Left colon (tissue), 2 donors: ENCODE data around the gene ACRBP. TPM values are rescaled to one million over a fixed set of nuclear protein-coding genes. Genes with fewer than 3 reads are reported as not detected.

Experiments used
- ATAC-seq: fragments of 200-7000 bp; cut with Tn5 transposase; one replicate; pipeline ENCODE4 v1.9.1; 2020; ENCODE audit warnings: mild to moderate bottlenecking, moderate library complexity
- DNase-seq, 2 donors: peaks; one replicate each; pipeline ENCODE4 v3.0.0-alpha.2; 2020
- intact Hi-C, 2 donors: fragments of 100-400 bp; cut with DNase I in 1 of 2; cut with micrococcal nuclease in 1 of 2; formaldehyde crosslinking; loops; one replicate each; pipeline versions ENCODE4 v1.11.2 to v1.14.0; 2022; cut with DNase I, micrococcal nuclease
- long read RNA-seq: library from polyadenylated mRNA; unstranded; transcript quantifications from one replicate; pipeline ENCODE4 v2.0.0, GENCODE V29; 2021
- total RNA-seq, 2 donors: library from RNA; stranded (reverse); fragmentation: NEBNext Ultra II Directional; extraction: Animal tissue kit (Norgen Biotek cat#: 25700); gene quantifications; one replicate each; pipeline ENCODE4 v1.2.1, GENCODE V29; 2021
- donor health status: DM: no; HTN: no; CAD: no.
- donor health status: DM: yes; HTN: yes; CAD: no.

Gene ACRBP
- total RNA-seq = 1 to 10 TPM; 2.9 to 3.4 TPM
- long read RNA-seq, partial matches to known transcripts = 1 of 2 reads
- long read RNA-seq, other reads (novel, unspliced or antisense) = 0 of 2 reads

DNA sequence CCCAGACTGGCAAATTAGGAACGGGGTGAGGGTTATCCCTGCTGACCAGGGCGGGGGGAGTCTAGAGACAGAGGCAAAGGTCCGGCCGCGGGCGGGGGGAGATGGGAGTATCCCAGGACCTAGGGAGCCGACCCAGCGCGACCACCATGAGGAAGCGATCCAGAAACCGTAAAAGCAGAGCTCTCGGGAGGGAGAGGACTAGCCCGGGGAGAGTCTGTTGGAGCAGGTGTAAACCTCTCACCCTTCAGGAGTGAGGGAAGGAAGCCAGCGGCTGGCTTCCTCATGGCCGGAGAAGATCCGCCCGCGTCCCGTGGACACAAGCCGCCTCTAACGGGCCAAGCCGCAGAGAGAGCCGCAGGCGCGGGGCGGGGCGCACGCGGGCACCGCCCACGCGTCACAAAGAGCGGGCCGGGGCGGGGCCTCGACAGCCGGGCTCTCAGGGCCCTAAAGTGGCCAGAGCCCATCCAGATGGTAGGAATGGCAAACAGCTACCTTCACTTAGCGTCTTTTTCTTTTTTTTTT is at the start of gene ACRBP:
Gene ACRBP (minus strand): TSS at position 350 of the 522 bp plus-strand sequence. CDS start 66 bp downstream, at position 284.
- intact Hi-C loops = no loop called here
- ATAC-seq (peak; percentile 93), DNase-seq (peak; percentile 80 to 86)

DNA sequence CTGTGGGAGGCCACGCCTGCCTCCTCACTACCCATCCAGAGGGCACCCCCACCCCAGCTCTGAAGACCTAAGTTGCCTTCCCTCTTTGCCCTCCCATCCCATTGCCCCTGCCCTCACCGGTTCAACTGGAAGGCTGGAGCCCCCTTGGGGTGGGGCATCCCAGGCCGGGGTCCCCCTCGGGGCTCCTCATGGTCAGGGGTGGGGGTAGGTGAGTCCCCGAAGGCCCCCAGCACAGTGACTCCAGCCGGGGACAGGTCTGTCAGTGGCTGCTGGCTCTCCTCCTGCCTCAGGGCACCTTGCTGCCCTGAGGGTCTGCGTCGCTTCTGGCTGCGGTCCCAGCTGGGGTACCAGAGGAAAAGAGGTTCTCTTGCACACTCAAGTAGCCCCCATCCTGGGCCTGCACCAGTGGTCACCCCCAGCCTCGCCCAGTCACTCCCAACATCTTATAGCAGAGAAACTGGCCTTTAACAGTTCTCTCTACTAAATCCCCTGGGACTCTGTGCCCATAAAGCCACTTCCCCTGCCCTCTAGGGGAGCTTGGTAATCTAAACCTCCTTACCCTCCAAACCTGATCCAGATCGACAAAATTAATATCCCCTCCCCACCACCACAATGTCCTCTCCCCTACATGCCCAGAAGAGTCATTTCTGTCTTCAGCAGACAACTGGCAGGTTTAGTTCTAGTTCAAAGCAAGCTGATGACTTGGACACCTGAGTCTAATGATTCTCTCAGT is 48.2 kb upstream of the ACRBP start:
- intact Hi-C loops = no loop called here
- no peak for DNase-seq
- no peak for ATAC-seq

DNA sequence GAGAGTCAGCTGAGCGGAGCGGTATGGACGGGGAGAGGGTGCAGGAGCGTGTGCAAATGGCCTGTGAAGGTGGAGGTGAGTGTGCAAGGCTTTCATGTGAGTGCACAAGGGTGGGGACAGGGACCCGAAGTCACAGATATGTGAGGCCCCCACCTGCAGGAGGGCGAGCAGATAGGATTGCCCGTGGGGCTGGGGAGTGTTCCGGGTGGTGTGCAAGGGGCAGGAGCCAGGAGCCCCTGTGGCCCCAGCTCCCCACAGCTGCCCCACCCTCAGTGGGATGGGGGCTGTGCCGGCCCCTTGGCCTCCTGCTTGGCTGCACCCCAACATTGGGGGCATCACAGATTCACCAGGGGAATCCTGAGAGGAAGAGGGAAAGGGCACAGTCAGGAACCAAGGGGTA is 47.5 kb upstream of the ACRBP start:
- ATAC-seq (no peak), DNase-seq (no peak)
- intact Hi-C loops = no loop called here

DNA sequence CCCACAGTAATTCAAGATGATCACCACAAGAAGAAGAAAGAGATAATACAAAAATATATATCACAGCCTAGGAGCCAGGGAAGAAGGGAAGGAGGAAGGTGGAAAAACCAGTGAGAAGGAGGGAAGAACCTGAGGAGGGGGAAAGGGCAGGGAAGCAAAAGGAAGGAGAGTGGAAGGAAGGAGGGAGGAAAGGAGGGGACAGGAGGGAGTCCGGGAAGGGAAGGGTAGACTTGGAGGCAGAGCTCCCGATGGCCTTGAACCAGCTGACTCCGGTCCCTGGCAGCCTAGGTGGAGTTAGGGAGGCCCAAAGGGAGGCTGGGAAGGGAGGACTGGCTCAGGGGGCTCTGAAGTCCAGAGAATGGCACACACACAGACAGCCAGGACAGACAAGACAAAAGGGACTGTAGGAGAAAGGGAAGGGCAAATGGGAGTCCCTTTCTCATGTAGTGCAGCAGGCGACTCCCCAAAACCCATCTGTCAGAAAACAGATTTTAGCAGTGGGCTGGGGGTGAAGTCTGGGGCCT is 46.7 kb upstream of the ACRBP start:
- no peak for DNase-seq
- intact Hi-C loops = no loop called here
- no peak for ATAC-seq

DNA sequence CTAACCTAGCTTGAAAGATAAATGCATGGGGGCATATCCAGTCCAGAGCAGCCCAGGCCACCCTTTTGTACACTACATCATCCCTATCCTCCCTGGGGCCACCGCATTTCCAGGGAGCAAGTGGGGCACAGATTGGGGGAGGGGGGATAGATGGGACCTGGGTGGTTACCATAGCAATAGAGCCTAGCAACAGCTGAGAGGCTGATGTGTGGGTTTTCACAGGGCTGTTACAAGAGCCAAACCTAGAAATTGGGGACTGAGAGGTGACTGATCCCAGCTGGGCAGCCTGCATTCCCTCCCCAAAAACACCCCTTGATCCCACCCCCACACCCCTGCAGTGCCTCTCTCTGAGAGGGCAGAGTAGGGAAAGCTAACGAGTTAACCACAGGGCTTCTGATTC is 45.7 kb upstream of the ACRBP start:
- DNase-seq (no peak), ATAC-seq (no peak)
- intact Hi-C loops = no loop called here

DNA sequence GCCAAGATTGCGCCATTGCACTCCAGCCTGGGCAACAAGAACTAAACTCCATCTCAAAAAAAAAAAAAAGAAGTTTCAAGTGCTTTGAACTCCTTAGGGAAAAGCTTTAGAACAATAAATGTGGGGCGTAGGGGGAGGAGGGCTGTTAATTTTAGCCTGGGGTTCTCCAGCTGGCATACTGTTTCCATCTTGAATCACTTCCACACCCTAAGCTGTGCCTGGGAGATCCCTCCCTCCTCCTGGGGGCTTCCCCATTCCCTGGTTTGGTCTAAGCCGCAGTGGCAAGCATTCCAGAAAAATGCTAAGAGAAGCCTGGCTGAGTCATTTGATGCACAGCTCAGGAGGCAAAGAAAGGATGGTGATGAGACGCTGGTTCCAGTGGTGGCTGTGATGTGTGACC is 44.2 kb upstream of the ACRBP start:
- intact Hi-C loops = no loop called here
- no peak for ATAC-seq

DNA sequence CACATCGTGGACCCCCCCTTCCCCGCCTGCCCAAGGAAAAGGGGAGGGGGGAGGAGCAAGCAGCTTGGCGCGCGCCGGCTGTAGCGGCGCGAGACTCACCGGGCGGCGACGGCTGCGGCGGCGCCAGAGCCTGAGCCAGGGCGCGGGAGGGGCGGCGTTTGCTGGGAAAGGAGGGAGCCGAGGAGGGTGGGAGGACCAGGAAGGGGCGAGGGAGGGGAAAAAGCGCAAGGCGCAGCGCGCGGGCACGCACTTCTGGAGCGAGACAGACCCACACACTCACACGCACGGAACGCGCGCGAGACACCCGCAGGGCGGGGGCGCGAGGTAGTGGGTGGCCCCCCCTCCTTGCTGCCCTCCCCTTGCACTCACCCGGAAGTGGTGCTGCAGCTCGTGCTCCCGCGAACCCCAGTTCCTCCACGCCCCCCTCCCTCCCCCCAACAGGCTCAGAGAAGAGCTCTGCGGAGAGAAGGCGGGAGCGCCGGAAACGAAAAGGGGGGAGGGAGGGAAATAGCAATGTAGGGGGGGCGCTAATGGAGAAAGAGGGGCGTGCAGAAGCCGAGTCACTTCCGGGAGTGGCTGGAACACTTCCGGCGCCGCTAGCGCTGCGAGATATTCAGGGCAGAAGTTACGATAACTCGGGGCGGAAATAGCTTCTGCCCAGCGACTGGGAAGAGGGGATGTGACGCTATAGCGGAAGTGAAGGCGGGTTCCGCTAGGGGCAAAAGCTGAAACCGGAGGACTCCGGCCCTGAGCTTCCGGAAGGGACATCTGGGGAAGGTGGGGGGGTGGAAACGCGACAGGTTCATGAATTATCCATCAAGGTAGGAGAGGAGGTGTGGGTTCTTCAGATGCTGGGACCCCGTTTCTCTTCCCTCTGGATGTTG is 42.0 kb upstream of the ACRBP start, which contains the start of gene ZNF384:
Gene ZNF384 (minus strand): TSS at position 377 of the 884 bp plus-strand sequence. CDS start 9,855 bp downstream, outside the sequence.
- ATAC-seq = peak; percentile 87
- intact Hi-C loops = no loop called here
- DNase-seq = peak; percentile 94 to 99

More for the DNA sequence above, 44.2 kb upstream of the ACRBP start:
- no peak for DNase-seq

DNA sequence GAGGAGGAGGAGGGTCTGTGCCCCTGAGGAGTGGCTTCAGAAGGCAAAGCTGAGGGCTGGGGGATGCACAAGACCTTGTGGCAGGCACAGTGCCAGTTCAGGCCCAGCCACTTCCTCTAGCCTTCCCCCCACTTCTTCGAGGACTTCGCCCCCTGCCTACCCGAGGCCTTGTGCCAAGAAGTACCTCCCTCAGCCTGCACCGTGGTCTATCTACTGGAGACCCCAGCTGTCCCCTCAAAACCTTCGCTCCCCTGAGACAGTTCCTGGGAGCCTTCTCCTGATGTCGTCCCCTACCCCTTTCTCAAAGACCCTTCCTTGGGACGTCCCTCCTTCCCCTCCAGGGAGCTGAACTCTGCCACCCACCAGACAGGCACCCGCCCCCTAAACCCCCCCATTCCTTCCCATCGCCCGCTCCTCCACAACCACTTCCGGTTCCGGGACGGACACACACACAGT is 41.3 kb upstream of the ACRBP start:
- ATAC-seq (peak; percentile 47), DNase-seq (peak; percentile 66 to 73)
- intact Hi-C loops = no loop called here

DNA sequence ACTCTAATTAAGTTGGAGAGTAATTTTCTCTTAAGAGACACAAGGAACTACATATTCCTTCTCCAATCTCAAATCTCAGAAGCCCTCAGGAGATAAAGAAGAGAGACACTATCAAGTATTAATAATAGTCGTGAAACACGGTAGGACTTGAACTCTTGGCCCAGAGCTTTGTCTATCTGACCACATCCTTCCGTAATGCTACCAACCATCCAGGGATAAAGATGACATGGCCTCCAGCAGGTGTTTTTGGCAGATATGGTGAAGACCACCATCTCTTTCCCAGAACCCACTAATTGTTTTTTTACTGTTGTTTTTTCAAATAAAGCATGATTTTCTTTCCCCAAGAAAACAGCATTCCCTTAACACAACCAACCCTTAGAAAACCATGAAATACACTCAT is 38.6 kb upstream of the ACRBP start:
- DNase-seq (no peak), ATAC-seq (no peak)
- intact Hi-C loops = no loop called here

DNA sequence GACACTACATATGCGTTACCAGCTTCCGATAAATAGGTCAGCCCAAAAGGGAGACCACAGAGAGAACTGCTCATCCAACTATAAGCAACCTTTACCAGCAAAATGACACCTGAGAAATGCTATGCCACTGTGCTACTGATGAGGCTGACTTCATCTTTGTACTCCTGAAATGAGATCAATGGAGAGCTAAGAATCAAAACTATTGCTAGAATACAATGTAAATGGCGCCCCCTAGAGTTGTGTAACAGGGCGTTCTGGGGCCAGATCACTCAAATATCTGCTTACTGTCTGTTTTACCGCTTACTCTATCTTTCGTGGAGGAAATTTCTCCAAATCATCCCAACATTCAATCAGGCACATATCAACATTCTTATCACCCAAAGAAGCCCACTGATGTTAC is 37.4 kb upstream of the ACRBP start:
- intact Hi-C loops = no loop called here
- no peak for ATAC-seq
- DNase-seq = no peak

DNA sequence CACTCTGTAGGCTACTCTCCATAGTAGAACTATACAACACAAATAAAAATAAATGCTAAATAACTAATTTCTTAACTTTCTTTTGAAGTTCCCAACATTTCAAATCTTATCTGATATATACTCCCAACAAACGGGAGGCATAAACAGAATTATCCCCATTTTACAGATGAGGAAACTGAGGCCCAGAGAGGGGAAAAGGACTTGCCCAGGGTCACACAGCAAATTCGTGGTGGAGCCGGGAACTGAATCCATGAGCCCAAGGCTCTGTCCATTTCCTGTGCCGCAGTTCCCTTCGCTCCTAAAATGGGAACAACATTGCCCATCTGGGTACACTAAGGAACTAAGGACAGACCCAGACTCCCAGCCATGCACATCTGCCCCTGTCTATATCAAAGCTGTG is 29.7 kb upstream of the ACRBP start:
- intact Hi-C loops = no loop called here
- no peak for ATAC-seq
- no peak for DNase-seq

DNA sequence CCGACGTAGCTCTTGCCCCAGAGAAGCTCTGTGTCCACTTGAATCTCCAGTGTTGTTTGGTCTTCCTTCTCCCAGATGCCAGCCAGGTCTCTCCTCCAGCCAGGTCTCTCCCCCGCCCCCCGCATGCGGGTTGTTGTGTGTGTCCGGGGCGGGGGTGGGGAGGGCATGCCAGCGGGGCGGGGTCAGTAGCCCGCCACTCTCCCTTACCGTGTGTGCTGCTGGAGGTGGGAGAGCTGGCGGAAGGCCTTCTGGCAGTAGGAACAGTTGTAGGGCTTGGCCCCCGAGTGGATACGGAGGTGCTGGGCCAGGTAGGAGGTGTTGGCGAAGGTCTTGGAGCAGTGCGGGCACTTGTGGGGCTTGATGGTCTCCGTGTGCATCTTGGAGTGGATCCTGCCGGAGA is 24.9 kb upstream of the ACRBP start:
- DNase-seq (no peak), ATAC-seq (no peak)
- intact Hi-C loops = no loop called here

DNA sequence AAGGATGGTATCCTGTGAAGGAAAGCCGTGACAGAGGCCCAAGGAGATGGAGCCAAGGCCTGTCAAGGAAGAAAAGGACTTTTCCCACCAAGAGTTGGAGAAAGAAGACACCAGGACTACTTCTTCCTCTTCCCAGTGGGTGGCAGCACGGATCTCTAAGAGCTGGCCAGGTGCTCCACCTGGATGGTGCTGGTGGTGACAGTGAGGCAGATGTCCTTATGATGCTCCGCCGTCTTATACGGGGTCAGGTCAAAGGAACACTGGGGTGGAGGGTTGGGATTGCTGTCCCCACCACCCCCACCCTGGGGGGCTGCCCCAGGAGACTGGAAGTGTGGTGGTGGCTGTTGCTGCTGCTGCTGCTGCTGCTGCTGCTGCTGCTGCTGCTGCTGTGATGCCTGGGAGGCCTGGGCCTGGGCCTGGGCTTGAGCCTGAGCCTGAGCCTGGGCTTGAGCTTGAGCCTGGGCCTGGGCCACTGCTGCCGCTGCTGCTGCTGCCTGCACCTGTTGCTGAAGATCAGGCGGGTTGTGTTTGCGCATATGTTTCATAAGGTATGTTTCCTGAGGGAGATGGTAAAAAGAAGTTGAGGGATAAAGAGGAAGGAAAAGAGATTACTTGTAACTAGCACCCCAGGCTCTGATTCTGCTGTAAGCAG is 20.5 kb upstream of the ACRBP start:
- no peak for DNase-seq
- intact Hi-C loops = no loop called here
- peak; percentile 15 for ATAC-seq

DNA sequence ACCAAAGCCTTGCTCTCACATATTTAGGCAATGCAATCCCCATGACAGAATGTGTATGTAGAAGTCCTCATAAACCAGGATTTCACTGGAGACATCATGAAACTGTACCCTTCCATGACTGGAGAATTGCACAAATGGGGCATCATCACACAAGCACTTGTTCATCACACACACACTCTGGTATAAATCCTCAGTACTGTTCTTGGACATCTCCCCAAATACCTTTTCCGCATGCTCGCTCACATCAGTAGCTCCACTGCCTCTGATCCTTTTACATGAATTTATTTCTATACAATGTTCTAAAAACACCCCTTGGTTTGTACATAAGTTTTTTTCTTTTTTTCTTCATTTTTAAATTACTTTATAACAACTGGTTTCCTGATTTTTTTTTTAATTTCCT is 19.0 kb upstream of the ACRBP start:
- DNase-seq (no peak), ATAC-seq (no peak)
- intact Hi-C loops = no loop called here

DNA sequence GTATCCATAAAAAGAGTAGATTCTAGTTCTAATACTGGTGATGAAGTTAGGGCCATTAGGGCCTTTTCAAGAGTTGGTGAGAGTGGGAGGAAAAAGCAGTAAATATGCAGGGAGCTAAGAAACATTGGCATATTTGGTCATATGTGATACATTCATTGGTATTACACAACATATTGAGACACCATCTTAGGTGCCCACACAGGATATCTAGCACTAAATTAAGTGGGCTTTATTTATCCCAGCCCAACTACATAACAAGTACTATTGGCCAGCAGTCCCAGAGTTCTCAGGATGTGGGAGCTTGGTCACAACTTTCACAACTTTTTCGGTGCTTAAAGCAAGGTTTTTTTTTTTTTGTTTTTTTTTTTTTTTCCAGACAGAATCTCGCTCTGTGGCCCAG is 17.7 kb upstream of the ACRBP start:
- no peak for ATAC-seq
- intact Hi-C loops = no loop called here
- DNase-seq = no peak

DNA sequence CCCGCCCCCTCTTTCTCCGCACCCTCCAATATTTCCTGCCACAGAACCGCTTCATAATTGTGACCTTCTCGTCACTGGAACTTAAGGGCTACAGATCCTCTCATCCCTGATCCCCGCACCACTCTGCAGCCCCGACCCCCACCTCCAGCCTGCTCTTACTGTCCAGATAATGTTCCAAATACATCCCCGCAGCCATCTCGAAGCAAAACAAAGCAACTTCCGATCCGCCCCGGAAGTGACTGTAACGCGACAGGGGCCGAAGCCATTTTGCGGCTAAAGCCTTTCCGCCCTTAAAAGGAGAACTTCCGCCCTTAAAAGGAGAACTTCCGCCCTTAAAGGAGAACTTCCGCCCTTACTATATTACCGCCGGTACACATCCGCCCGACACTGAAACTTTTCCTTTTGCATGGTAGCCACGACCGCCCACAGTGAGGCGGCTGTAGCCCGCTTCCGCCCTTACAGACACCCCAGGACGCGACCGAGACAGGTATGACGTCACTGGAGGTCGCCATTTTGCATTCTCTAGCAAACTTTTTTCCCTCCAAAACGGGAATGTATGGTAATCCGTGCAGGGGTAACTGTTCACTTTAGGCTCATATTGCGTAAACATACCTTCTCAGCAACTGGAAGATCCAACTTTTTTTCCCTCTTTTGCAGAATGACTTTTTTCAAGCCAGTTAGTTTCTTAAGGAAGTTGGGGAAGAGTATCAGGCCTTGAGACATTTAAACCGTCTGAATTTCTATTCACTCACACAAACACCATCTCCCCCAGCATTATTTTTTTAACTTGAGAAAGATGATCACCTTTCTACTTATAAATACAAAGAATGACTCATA is 15.9 kb upstream of the ACRBP start, which contains the start of gene ING4:
Gene ING4 (minus strand): TSS at position 214 of the 837 bp plus-strand sequence. CDS start 18 bp downstream, at position 196.
- peak; percentile 98 for ATAC-seq
- intact Hi-C loops = no loop called here

DNA sequence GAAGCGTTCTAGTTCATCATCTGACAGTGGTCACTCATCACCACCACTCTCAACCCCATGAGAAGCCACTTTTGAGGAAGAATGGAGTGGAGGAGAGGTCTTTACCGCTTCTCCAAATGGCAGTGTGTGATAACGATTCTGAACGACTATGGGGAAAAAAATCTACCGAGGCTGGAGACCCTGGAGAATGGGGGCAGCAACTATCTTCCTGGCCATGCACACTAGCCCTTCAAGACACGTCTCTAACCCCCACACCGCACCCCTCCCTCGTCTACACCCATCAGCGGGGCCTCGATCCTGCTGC is 15.3 kb upstream of the ACRBP start:
- ATAC-seq = peak; percentile 39
- intact Hi-C loops = no loop called here
- DNase-seq = no peak

More for the DNA sequence above, 15.9 kb upstream of the ACRBP start, which contains the start of gene ING4:
- peak; percentile 97 to 99 for DNase-seq

DNA sequence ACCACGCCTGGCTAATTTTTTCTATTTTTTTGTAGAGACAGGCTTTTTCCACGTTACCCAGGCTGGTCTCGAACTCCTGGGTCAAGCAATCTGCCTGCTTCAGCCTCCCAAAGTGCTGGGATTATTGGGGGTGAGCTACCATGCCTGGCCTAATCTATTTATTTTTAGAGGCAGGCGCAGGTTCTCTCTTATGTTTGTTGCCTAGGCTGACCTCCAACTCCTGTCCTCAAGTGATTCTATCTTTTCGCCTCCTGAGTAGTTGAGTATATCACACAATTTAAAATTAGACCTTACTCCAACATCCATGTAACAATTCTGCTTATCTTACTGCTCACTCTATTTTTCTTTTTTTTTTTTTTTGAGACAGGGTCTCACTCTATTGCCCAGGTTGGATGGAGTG is 6.8 kb upstream of the ACRBP start:
- intact Hi-C loops = no loop called here
- DNase-seq (no peak), ATAC-seq (no peak)
